Caco-2 (cell line): ENCODE data around the gene NAP1L2. TPM values are rescaled to one million over a fixed set of nuclear protein-coding genes. Genes with fewer than 3 reads are reported as not detected.

Experiments used
- Bru-seq: library from RNA; stranded (reverse); fragments of 400-500 nt; gene quantifications from one replicate; lab custom pipeline; 2021; lab: Mats Ljungman, UMichigan
- BruChase-seq, 2 experiments: library from RNA; stranded (reverse); fragments of 400-500 nt; gene quantifications; one replicate each; lab custom pipeline; 2021; lab: Mats Ljungman, UMichigan
- BruUV-seq: library from RNA; stranded (reverse); fragments of 400-500 nt; replicated peaks from 2 replicates; lab custom pipeline; 2021; lab: Mats Ljungman, UMichigan
- CTCF ChIA-PET: fragments of 300-600 bp; sonication (Branson Sonifier 250); formaldehyde crosslinking; loops from one replicate; lab custom pipeline; 2022; ENCODE audit warnings: antibody characterized with exemption; lab: Charles Lee
- POLR2A ChIA-PET: fragments of 300-600 bp; sonication (Branson Sonifier 250); formaldehyde crosslinking; loops from one replicate; lab custom pipeline; 2022; ENCODE audit warnings: antibody characterized with exemption; lab: Charles Lee
- DNase-seq, 2 experiments: peaks; one replicate each; pipeline versions ENCODE4 v3.0.0 to v3.0.0-alpha.2; 2020 to 2022
- H3K27me3 ChIP-seq: replicated peaks from 2 replicates; pipeline ENCODE4 v1.6.0; 2011; ENCODE audit warnings: low read length; ENCODE audit not compliant: control insufficient read depth, insufficient read depth
- H3K36me3 ChIP-seq: 2 replicates; pipeline ENCODE4 v1.5.1; 2011; ENCODE audit warnings: low read length; ENCODE audit not compliant: control insufficient read depth, insufficient read depth
- H3K4me1 ChIP-seq: fragments of 250-450 bp; sonication (Bioruptor Pico); 2 replicates; pipeline ENCODE4 v1.5.1; 2020; ENCODE audit warnings: mild to moderate bottlenecking
- H3K4me3 ChIP-seq: 2 replicates; pipeline ENCODE4 v1.5.1; 2011; ENCODE audit warnings: low read depth, mild to moderate bottlenecking, control low read depth, low read length
- H3K9me3 ChIP-seq: fragments of 250-450 bp; sonication (Bioruptor Pico); 2 replicates; pipeline ENCODE4 v1.5.1; 2020; ENCODE audit warnings: mild to moderate bottlenecking, moderate library complexity
- H3K27ac Mint-ChIP-seq: one replicate; pipeline ENCODE4 v1.8.0; 2022; ENCODE audit warnings: mixed read lengths; ENCODE audit not compliant: unreplicated experiment
- H3K27me3 Mint-ChIP-seq: one replicate; pipeline ENCODE4 v1.8.0; 2022; ENCODE audit warnings: mixed read lengths; ENCODE audit not compliant: insufficient read depth, unreplicated experiment
- H3K36me3 Mint-ChIP-seq: one replicate; pipeline ENCODE4 v1.8.0; 2022; ENCODE audit warnings: mild to moderate bottlenecking, mixed read lengths; ENCODE audit not compliant: insufficient read depth, unreplicated experiment
- H3K4me1 Mint-ChIP-seq: one replicate; pipeline ENCODE4 v1.8.0; 2022; ENCODE audit warnings: low read depth, mixed read lengths; ENCODE audit not compliant: unreplicated experiment
- H3K4me3 Mint-ChIP-seq: one replicate; pipeline ENCODE4 v1.8.0; 2022; ENCODE audit warnings: mild to moderate bottlenecking, moderate library complexity, mixed read lengths; ENCODE audit not compliant: unreplicated experiment
- H3K9me3 Mint-ChIP-seq: one replicate; pipeline ENCODE4 v1.8.0; 2022; ENCODE audit warnings: mixed read lengths; ENCODE audit not compliant: unreplicated experiment
- CTCF ChIP-seq, 2 experiments: fragments of 200-600 bp in 1 of 2; IDR thresholded peaks; 1 replicate in 1 of 2; 2 replicates in 1 of 2; pipeline versions ENCODE4 v1.5.1 to v1.8.0; 2011 to 2022; ENCODE audit warnings: antibody characterized with exemption in 1 of 2, control low read depth in 1 of 2, inconsistent platforms in 1 of 2, low read depth in 1 of 2, low read length in 1 of 2, mild to moderate bottlenecking in 1 of 2, moderate library complexity in 1 of 2; ENCODE audit not compliant: insufficient read depth in 1 of 2, severe bottlenecking in 1 of 2, unreplicated experiment in 1 of 2
- intact Hi-C: fragments of 100-400 bp; cut with micrococcal nuclease; formaldehyde crosslinking; loops from one replicate; pipeline ENCODE4 v1.10.0; 2022; ENCODE audit not compliant: unreplicated experiment
- long read RNA-seq: library from polyadenylated mRNA; stranded (forward); transcript quantifications from one replicate; pipeline ENCODE4 v2.0.0, GENCODE V29; 2022
- total RNA-seq: library from RNA; stranded (reverse); gene quantifications from 2 replicates; pipeline ENCODE4 v1.2.3, GENCODE V29; 2022

NAP1L2 gene
- total RNA-seq (0.12 and 0.16 TPM in 2 replicates), Bru-seq, nascent RNA (percentile 16 among the genes with signal in this experiment), BruChase-seq, experiment 1, labeled RNA remaining after a 2-hour chase (percentile 39 among the genes with signal in this experiment), BruChase-seq, experiment 2, labeled RNA remaining after a 6-hour chase (percentile 24 among the genes with signal in this experiment)
- long read RNA-seq, result 0 reads

- H3K4me3 Mint-ChIP-seq, result peak within 1 kb of the TSS; percentile 67
- H3K9me3 ChIP-seq, result no peaks in the 10 kb centered on the region
- no peaks in the 10 kb centered on the region for H3K36me3 Mint-ChIP-seq
- ChIA-PET CTCF (no interaction called here), POLR2A (no interaction called here)
- H3K4me3 ChIP-seq, result peak within 1 kb of the TSS; percentile 2
- no peaks in the 10 kb centered on the region for H3K27me3 ChIP-seq
- H3K9me3 Mint-ChIP-seq, result no peaks in the 10 kb centered on the region
- peaks cover 6% of the 10 kb centered on the region for H3K27me3 Mint-ChIP-seq
- DNase-seq, result peak in 1 of 2 experiments; percentile 5
- intact Hi-C loops, result no loop called here
- BruUV-seq, result no TSS peak
- TF ChIP-seq CTCF (IDR thresholded peaks at IDR 0.05; ENCODE audit: insufficient read depth in 1 of 2, low read depth in 1 of 2, low read length in 1 of 2, severe bottlenecking in 1 of 2, unreplicated experiment in 1 of 2), result no peak
- no peaks in the 10 kb centered on the region for H3K36me3 ChIP-seq
- no peaks in the 10 kb centered on the region for H3K4me1 ChIP-seq
- no peak within 1 kb of the TSS for H3K27ac Mint-ChIP-seq
- H3K4me1 Mint-ChIP-seq, result no peaks in the 10 kb centered on the region
These were observed at the start of gene NAP1L2 for GRCh38 chrX:73214426-73215094. Gene NAP1L2 (minus strand): TSS chrX:73214851. CDS start chrX:73214492, 359 bp downstream.

GRCh38 chrX:73262991-73263390, 48.3 kb upstream of the NAP1L2 start:
- Histone ChIP-seq H3K27me3 (no peaks in the 10 kb centered on the region), H3K4me3 (no peak overlapping the region), H3K9me3 (no peaks in the 10 kb centered on the region), H3K4me1 (no peaks in the 10 kb centered on the region), H3K36me3 (no peaks in the 10 kb centered on the region)
- Mint-ChIP-seq H3K4me3 (no peak overlapping the region), H3K27me3 (peaks cover 3% of the 10 kb centered on the region), H3K36me3 (no peaks in the 10 kb centered on the region), H3K4me1 (no peaks in the 10 kb centered on the region), H3K9me3 (no peaks in the 10 kb centered on the region), H3K27ac (no peak overlapping the region)
- TF ChIP-seq CTCF (IDR thresholded peaks at IDR 0.05; ENCODE audit: insufficient read depth in 1 of 2, low read depth in 1 of 2, low read length in 1 of 2, severe bottlenecking in 1 of 2, unreplicated experiment in 1 of 2), result peak in 1 of 2 experiments; percentile 0
- peak in 1 of 2 experiments; percentile 0 for DNase-seq
- intact Hi-C loops, result loop anchor here (5.0 to 10.0 kb wide), 2 partner anchors 178 to 869 kb away; no protein-coding TSS in a partner anchor
- POLR2A ChIA-PET, result no interaction called here
- CTCF ChIA-PET, result no interaction called here
- BruUV-seq, result no TSS peak

GRCh38 chrX:73239242-73239641, 24.6 kb upstream of the NAP1L2 start:
- Histone ChIP-seq H3K36me3 (no peaks in the 10 kb centered on the region), H3K4me3 (no peak overlapping the region), H3K4me1 (no peaks in the 10 kb centered on the region), H3K9me3 (no peaks in the 10 kb centered on the region), H3K27me3 (no peaks in the 10 kb centered on the region)
- ChIA-PET CTCF (no interaction called here), POLR2A (no interaction called here)
- no peak for TF ChIP-seq CTCF (IDR thresholded peaks at IDR 0.05; ENCODE audit: insufficient read depth in 1 of 2, low read depth in 1 of 2, low read length in 1 of 2, severe bottlenecking in 1 of 2, unreplicated experiment in 1 of 2)
- intact Hi-C loops, result no loop called here
- Mint-ChIP-seq H3K9me3 (no peaks in the 10 kb centered on the region), H3K4me1 (no peaks in the 10 kb centered on the region), H3K27ac (no peak overlapping the region), H3K36me3 (no peaks in the 10 kb centered on the region), H3K27me3 (no peaks in the 10 kb centered on the region), H3K4me3 (no peak overlapping the region)
- DNase-seq, result no peak
- BruUV-seq, result no TSS peak
